ENCODE measurements around the gene PRUNE2.

- TF ChIP-seq ZNF384 (IDR thresholded peaks at IDR 0.05), result no peak
- no peak for TF ChIP-seq SP1 (IDR thresholded peaks at IDR 0.05)
- no peak for TF ChIP-seq LEF1 (IDR thresholded peaks at IDR 0.05; ENCODE audit: borderline replicate concordance)
- TF ChIP-seq TARDBP (IDR thresholded peaks at IDR 0.05), result no peak
- no peak for TF ChIP-seq FOXM1 (IDR thresholded peaks at IDR 0.05; ENCODE audit: borderline replicate concordance)
- TF ChIP-seq SUZ12 (IDR thresholded peaks at IDR 0.05), result no peak
- no peak for TF ChIP-seq HDGF (IDR thresholded peaks at IDR 0.05; ENCODE audit: borderline replicate concordance)
- TF ChIP-seq ARNT (IDR thresholded peaks at IDR 0.05), result no peak
Observed at GRCh38 chr9:76766126-76766525, 139.8 kb downstream of the PRUNE2 start.

Data from HEK293T (cell line).